IMR-90 (cell line): ENCODE data around the gene TRPC4AP.

Experiments
- BHLHE40 ChIP-seq: fragments of 150-350 bp; IDR thresholded peaks from 2 replicates; pipeline ENCODE4 v1.6.1; 2016; ENCODE audit warnings: mild to moderate bottlenecking, low read depth, low read length
- CEBPB ChIP-seq: IDR thresholded peaks from 2 replicates; pipeline ENCODE4 v1.6.1; 2012; ENCODE audit warnings: low read depth, low read length, improper control_type of control experiment
- CHD1 ChIP-seq: IDR thresholded peaks from 2 replicates; pipeline ENCODE4 v1.6.1; 2012; ENCODE audit warnings: low read depth, low read length, improper control_type of control experiment
- CTCF ChIP-seq: conservative IDR thresholded peaks from 2 replicates; pipeline ENCODE4 v1.5.1; 2012; ENCODE audit warnings: mild to moderate bottlenecking, low read depth, low read length, improper control_type of control experiment
- ELK1 ChIP-seq: fragments of 150-350 bp; IDR thresholded peaks from 2 replicates; pipeline ENCODE4 v1.6.1; 2016; ENCODE audit warnings: low read depth, mild to moderate bottlenecking, low read length, moderate library complexity, borderline replicate concordance
- FOS ChIP-seq: fragments of 150-350 bp; IDR thresholded peaks from 2 replicates; pipeline ENCODE4 v1.6.1; 2016; ENCODE audit warnings: low read depth, low read length
- MAFK ChIP-seq: IDR thresholded peaks from 2 replicates; pipeline ENCODE4 v1.6.1; 2012; ENCODE audit warnings: low read depth, low read length, improper control_type of control experiment
- MAZ ChIP-seq: IDR thresholded peaks from 2 replicates; pipeline ENCODE4 v1.6.1; 2012; ENCODE audit warnings: low read depth, mild to moderate bottlenecking, low read length, improper control_type of control experiment, moderate library complexity, borderline replicate concordance
- NFE2L2 ChIP-seq: fragments of 150-350 bp; IDR thresholded peaks from 2 replicates; pipeline ENCODE4 v1.6.1; 2016; ENCODE audit warnings: low read depth, mild to moderate bottlenecking, low read length
- POLR2A ChIP-seq: IDR thresholded peaks from 2 replicates; pipeline ENCODE4 v1.6.1; 2012; ENCODE audit warnings: mild to moderate bottlenecking, low read depth, low read length
- RAD21 ChIP-seq: IDR thresholded peaks from 2 replicates; pipeline ENCODE4 v1.6.1; 2012; ENCODE audit warnings: low read length, improper control_type of control experiment
- RFX5 ChIP-seq: IDR thresholded peaks from 2 replicates; pipeline ENCODE4 v1.8.0; 2012; ENCODE audit warnings: low read depth, mild to moderate bottlenecking, low read length, moderate library complexity
- SMC3 ChIP-seq: fragments of 150-350 bp; IDR thresholded peaks from 2 replicates; pipeline ENCODE4 v1.6.1; 2016; ENCODE audit warnings: low read depth, mild to moderate bottlenecking, antibody characterized with exemption, low read length, moderate library complexity
- USF2 ChIP-seq: fragments of 150-350 bp; IDR thresholded peaks from 2 replicates; pipeline ENCODE4 v1.6.1; 2017; ENCODE audit warnings: mild to moderate bottlenecking, antibody characterized with exemption, low read length, low read depth

- TF ChIP-seq POLR2A = no peak
- TF ChIP-seq CTCF = no peak
- no peak for TF ChIP-seq MAFK
- no peak for TF ChIP-seq ELK1
- TF ChIP-seq USF2 = peak; percentile 52; the same call in 1 of the 2 replicates
- TF ChIP-seq RFX5 = no peak
- TF ChIP-seq FOS = no peak
- TF ChIP-seq CEBPB = no peak
- TF ChIP-seq SMC3 = no peak
- TF ChIP-seq CHD1 = no peak
- TF ChIP-seq RAD21 = no peak
- TF ChIP-seq NFE2L2 = no peak
- no peak for TF ChIP-seq MAZ
- TF ChIP-seq BHLHE40 = peak; percentile 89
Measured at GRCh38 chr20:34954904-34955230, 137.7 kb downstream of the TRPC4AP start.
